HEK293 (cell line): Measurements from ENCODE around the gene FXYD6.

ENCODE experiments used
- CTCF ChIA-PET: fragments of 350-600 bp; formaldehyde crosslinking; extraction: SDS; loops from one replicate; lab custom pipeline; 2021; ENCODE audit warnings: antibody characterized with exemption; lab: Yijun Ruan, JAX
- POLR2A ChIA-PET: fragments of 300-600 bp; formaldehyde crosslinking; extraction: SDS; loops from one replicate; lab custom pipeline; 2020; ENCODE audit warnings: antibody characterized with exemption, inconsistent platforms; lab: Yijun Ruan, JAX
- H3K27ac ChIP-seq: fragments of 200-500 bp; sonication (Bioruptor generic); 2 replicates; pipeline ENCODE4 v1.5.1; 2014; ENCODE audit warnings: low read depth, low read length, control low read depth, inconsistent platforms; ENCODE audit errors: extremely low read depth
- H3K36me3 ChIP-seq, 2 experiments: fragments of 200-500 bp in 1 of 2; sonication (Bioruptor generic) in 1 of 2; 1 replicate in 1 of 2; 2 replicates in 1 of 2; pipeline ENCODE4 v1.5.1; 2014 to 2017; ENCODE audit warnings: inconsistent platforms in 2 of 2, low read length in 2 of 2; ENCODE audit not compliant: control insufficient read depth in 2 of 2, insufficient read depth in 1 of 2
- H3K4me1 ChIP-seq: fragments of 200-500 bp; sonication (Bioruptor generic); 2 replicates; pipeline ENCODE4 v1.5.1; 2014; ENCODE audit warnings: mild to moderate bottlenecking, low read length, inconsistent platforms; ENCODE audit not compliant: control insufficient read depth, insufficient read depth
- H3K4me3 ChIP-seq: 2 replicates; pipeline ENCODE4 v1.5.1; 2011; ENCODE audit warnings: low read depth, mild to moderate bottlenecking, control low read depth, low read length, moderate library complexity
- H3K9me3 ChIP-seq: fragments of 200-500 bp; sonication (Bioruptor generic); 2 replicates; pipeline ENCODE4 v1.5.1; 2014; ENCODE audit warnings: low read depth, low read length, inconsistent platforms; ENCODE audit not compliant: control insufficient read depth, insufficient read depth
- KLF16 ChIP-seq: fragments of 450-650 bp; formaldehyde crosslinking; IDR thresholded peaks from 2 replicates; pipeline ENCODE4 v1.5.1; 2017; ENCODE audit warnings: missing biosample characterization, missing genetic modification characterization
- MYNN ChIP-seq: fragments of 450-650 bp; formaldehyde crosslinking; IDR thresholded peaks from 2 replicates; pipeline ENCODE4 v1.5.1; 2016; ENCODE audit warnings: missing biosample characterization, missing genetic modification characterization, borderline replicate concordance
- PRDM1 ChIP-seq: fragments of 450-650 bp; formaldehyde crosslinking; IDR thresholded peaks from 2 replicates; pipeline ENCODE4; 2016; ENCODE audit warnings: missing biosample characterization, missing genetic modification characterization
- REPIN1 ChIP-seq: fragments of 450-650 bp; formaldehyde crosslinking; IDR thresholded peaks from 2 replicates; pipeline ENCODE4 v1.5.1; 2017; ENCODE audit warnings: missing biosample characterization, missing genetic modification characterization, low read depth
- REST ChIP-seq: fragments of 450-650 bp; formaldehyde crosslinking; IDR thresholded peaks from 2 replicates; pipeline ENCODE4 v1.5.1; 2016; ENCODE audit warnings: missing biosample characterization, missing genetic modification characterization
- SALL2 ChIP-seq: fragments of 450-650 bp; formaldehyde crosslinking; IDR thresholded peaks from 2 replicates; pipeline ENCODE4 v1.5.0; 2017; ENCODE audit warnings: missing biosample characterization, mild to moderate bottlenecking, missing genetic modification characterization, borderline replicate concordance
- SP7 ChIP-seq: fragments of 450-650 bp; formaldehyde crosslinking; IDR thresholded peaks from 2 replicates; pipeline ENCODE4 v1.5.1; 2016; ENCODE audit warnings: missing biosample characterization, missing genetic modification characterization
- TCF7L2 ChIP-seq: IDR thresholded peaks from 2 replicates; pipeline ENCODE4 v1.6.1; 2011; ENCODE audit warnings: low read depth, mild to moderate bottlenecking, inconsistent platforms, low read length, moderate library complexity, borderline replicate concordance
- ZBTB11 ChIP-seq: fragments of 450-650 bp; formaldehyde crosslinking; conservative IDR thresholded peaks from 2 replicates; pipeline ENCODE4 v1.5.1; 2016; ENCODE audit warnings: low read depth, missing biosample characterization, missing genetic modification characterization
- ZBTB7A ChIP-seq: fragments of 450-650 bp; formaldehyde crosslinking; IDR thresholded peaks from 2 replicates; pipeline ENCODE4 v1.5.1; 2016; ENCODE audit warnings: low read depth, missing biosample characterization, missing genetic modification characterization
- ZFHX2 ChIP-seq: fragments of 450-650 bp; formaldehyde crosslinking; conservative IDR thresholded peaks from 2 replicates; pipeline ENCODE4 v1.5.1; 2016; ENCODE audit warnings: missing biosample characterization, missing genetic modification characterization
- ZNF121 ChIP-seq: fragments of 450-650 bp; formaldehyde crosslinking; IDR thresholded peaks from 2 replicates; pipeline ENCODE4 v1.5.1; 2016; ENCODE audit warnings: missing biosample characterization, missing genetic modification characterization
- ZNF146 ChIP-seq: fragments of 450-650 bp; formaldehyde crosslinking; IDR thresholded peaks from 2 replicates; pipeline ENCODE4 v1.5.1; 2016; ENCODE audit warnings: missing biosample characterization, missing genetic modification characterization
- ZNF157 ChIP-seq: fragments of 450-650 bp; formaldehyde crosslinking; IDR thresholded peaks from 2 replicates; pipeline ENCODE4 v1.5.1; 2016; ENCODE audit warnings: missing biosample characterization, missing genetic modification characterization
- ZNF280D ChIP-seq: fragments of 450-650 bp; formaldehyde crosslinking; IDR thresholded peaks from 2 replicates; pipeline ENCODE4 v1.5.1; 2016; ENCODE audit warnings: missing biosample characterization, missing genetic modification characterization
- ZNF292 ChIP-seq: fragments of 450-650 bp; formaldehyde crosslinking; IDR thresholded peaks from 2 replicates; pipeline ENCODE4 v1.5.1; 2016; ENCODE audit warnings: low read depth, missing biosample characterization, missing genetic modification characterization, borderline replicate concordance
- ZNF335 ChIP-seq: fragments of 450-650 bp; formaldehyde crosslinking; conservative IDR thresholded peaks from 2 replicates; pipeline ENCODE4 v1.5.1; 2016; ENCODE audit warnings: missing biosample characterization, missing genetic modification characterization
- ZNF660 ChIP-seq: fragments of 450-650 bp; IDR thresholded peaks from 2 replicates; pipeline ENCODE4 v1.5.1; 2018; ENCODE audit warnings: missing biosample characterization, mild to moderate bottlenecking, missing genetic modification characterization
- ZNF830 ChIP-seq: fragments of 450-650 bp; IDR thresholded peaks from 2 replicates; pipeline ENCODE4 v1.5.0; 2018; ENCODE audit warnings: missing biosample characterization, missing genetic modification characterization, low read depth, mild to moderate bottlenecking, moderate library complexity
- ZSCAN5A ChIP-seq: fragments of 450-650 bp; formaldehyde crosslinking; IDR thresholded peaks from 2 replicates; pipeline ENCODE4 v1.5.1; 2016; ENCODE audit warnings: missing biosample characterization, missing genetic modification characterization

FXYD6 gene

GRCh38 chr11:117906710-117907109 lies 30.3 kb upstream of the FXYD6 start:
- Histone ChIP-seq H3K4me1 (no peaks in the 10 kb centered on the region), H3K9me3 (no peaks in the 10 kb centered on the region), H3K27ac (no peak overlapping the region), H3K4me3 (no peak overlapping the region), H3K36me3 (no peaks in the 10 kb centered on the region)
- ChIA-PET POLR2A (interaction anchor here (0.8 to 1.3 kb wide), 4 partner anchors 29 to 40 kb away, joined by 3 to 9 read pairs (median 4); partner anchors contain the start of gene FXYD6), CTCF (interaction anchor here (0.6 to 2.3 kb wide), 5 partner anchors 10 to 710 kb away, joined by 3 to 16 read pairs (median 3); no protein-coding TSS in a partner anchor)
- TF ChIP-seq ZNF280D = no peak
- TF ChIP-seq ZFHX2 (tag by site-specific recombination) = no peak
- peak; percentile 30; the same call in 1 of the 2 replicates for TF ChIP-seq PRDM1 (tag by site-specific recombination)
- no peak for TF ChIP-seq ZSCAN5A (tag by site-specific recombination)
- TF ChIP-seq SALL2 (tag by site-specific recombination) = no peak

- Histone ChIP-seq H3K4me1 (no peaks in the 10 kb centered on the region), H3K36me3 (no peaks in the 10 kb centered on the region), H3K4me3 (no peak overlapping the region), H3K9me3 (no peaks in the 10 kb centered on the region), H3K27ac (no peak overlapping the region)
- ChIA-PET CTCF (interaction anchor here (0.6 to 2.3 kb wide), 4 partner anchors 25 to 84 kb away, joined by 3 to 16 read pairs (median 4); no protein-coding TSS in a partner anchor), POLR2A (no interaction called here)
- TF ChIP-seq TCF7L2 = no peak
- TF ChIP-seq ZNF660 = no peak
- no peak for TF ChIP-seq ZNF292 (tag by site-specific recombination)
- no peak for TF ChIP-seq MYNN (tag by site-specific recombination)
- TF ChIP-seq ZBTB7A (tag by site-specific recombination) = no peak
- TF ChIP-seq SP7 (tag by site-specific recombination) = no peak
- TF ChIP-seq ZNF280D = no peak
- TF ChIP-seq ZNF830 (tag by site-specific recombination) = no peak
- TF ChIP-seq ZNF157 (tag by site-specific recombination) = no peak
- TF ChIP-seq ZNF335 (tag by site-specific recombination) = no peak
- TF ChIP-seq ZNF146 = no peak
- TF ChIP-seq REST (tag by site-specific recombination) = no peak
- TF ChIP-seq ZNF121 = no peak
- no peak for TF ChIP-seq KLF16
- TF ChIP-seq REPIN1 (tag by site-specific recombination) = no peak
- TF ChIP-seq ZBTB11 = no peak
Observed at GRCh38 chr11:117906126-117906525, 29.7 kb upstream of the FXYD6 start.
